Fibroblast of mammary gland (primary cell): ENCODE measurements around the gene TRMT2A.

ENCODE experiments used
- DNase-seq: peaks from one replicate; pipeline ENCODE4 v3.0.0-alpha.2; 2010; ENCODE audit warnings: low read depth
- H3K4me3 ChIP-seq: 2 replicates; pipeline ENCODE4 v1.5.1; 2011; ENCODE audit warnings: low read depth, mild to moderate bottlenecking, low read length, moderate library complexity; ENCODE audit not compliant: control insufficient read depth
- TF ChIP-seq, protein P1 (sequence below): conservative IDR thresholded peaks from 2 replicates; pipeline ENCODE4 v1.5.1; 2011; ENCODE audit warnings: low read depth, low read length, inconsistent platforms; ENCODE audit not compliant: control insufficient read depth, insufficient read depth

TRMT2A gene

DNA sequence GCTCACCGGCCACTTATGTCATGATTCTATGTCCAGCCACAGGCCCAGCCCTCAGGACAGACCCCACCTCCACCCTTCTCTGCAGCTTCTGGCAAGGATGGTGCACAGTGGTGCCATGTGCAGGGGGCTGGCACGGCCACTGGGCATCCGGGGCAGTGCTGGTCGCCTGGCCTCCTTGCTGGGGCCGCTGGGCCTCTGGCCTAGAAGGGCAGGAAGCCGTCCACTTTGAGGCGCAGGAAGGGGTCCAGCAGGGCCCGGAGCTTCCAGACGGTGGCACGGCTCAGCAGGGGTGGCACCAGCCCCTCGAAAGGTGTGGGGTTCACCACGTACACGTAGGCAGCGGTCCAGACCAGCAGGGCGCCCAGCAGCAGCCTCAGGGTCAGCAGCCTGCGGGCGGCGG lies 31.4 kb upstream of the TRMT2A start:
- H3K4me3 ChIP-seq: no peak overlapping the region
- no peak for DNase-seq
- TF ChIP-seq, protein P1, sequence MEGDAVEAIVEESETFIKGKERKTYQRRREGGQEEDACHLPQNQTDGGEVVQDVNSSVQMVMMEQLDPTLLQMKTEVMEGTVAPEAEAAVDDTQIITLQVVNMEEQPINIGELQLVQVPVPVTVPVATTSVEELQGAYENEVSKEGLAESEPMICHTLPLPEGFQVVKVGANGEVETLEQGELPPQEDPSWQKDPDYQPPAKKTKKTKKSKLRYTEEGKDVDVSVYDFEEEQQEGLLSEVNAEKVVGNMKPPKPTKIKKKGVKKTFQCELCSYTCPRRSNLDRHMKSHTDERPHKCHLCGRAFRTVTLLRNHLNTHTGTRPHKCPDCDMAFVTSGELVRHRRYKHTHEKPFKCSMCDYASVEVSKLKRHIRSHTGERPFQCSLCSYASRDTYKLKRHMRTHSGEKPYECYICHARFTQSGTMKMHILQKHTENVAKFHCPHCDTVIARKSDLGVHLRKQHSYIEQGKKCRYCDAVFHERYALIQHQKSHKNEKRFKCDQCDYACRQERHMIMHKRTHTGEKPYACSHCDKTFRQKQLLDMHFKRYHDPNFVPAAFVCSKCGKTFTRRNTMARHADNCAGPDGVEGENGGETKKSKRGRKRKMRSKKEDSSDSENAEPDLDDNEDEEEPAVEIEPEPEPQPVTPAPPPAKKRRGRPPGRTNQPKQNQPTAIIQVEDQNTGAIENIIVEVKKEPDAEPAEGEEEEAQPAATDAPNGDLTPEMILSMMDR: no peak

DNA sequence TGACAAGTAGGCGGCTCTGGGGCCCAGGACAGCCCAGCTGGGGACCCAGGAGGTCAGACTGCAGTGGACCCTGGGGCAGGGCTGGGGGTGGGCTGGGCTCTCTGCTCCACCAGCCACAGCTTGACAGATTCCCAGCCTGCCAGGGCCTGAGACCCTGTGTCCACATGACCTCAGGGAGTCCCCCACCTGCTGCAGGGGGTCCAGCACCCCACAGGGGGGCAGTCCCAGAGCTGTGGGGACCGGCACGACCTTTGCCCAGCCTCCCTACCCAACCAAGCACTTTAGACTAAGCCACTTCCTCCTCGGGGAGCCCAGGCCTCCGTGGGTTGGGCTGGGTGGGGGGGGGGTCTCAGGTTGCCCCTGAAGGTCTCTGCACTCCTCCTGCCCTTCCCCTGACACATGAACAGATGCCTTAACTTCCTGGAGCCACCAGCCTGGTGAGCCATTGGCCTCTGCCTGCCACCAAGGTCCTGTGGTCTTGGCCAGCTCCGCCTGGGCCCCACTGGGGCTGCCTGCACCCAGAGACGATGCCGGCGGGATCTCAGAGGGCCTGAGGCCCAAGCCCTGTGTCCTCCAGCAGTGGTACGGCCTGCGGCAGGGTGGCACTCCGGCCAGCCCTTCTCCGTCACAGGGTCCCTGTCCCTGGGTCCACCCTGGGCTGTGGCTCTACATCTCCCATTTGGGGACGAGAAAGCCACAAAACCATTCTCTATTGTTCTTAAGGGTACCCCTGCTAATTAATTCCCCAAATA lies 30.4 kb upstream of the TRMT2A start:
- no peak overlapping the region for H3K4me3 ChIP-seq
- no peak for DNase-seq
- TF ChIP-seq, protein P1: no peak

DNA sequence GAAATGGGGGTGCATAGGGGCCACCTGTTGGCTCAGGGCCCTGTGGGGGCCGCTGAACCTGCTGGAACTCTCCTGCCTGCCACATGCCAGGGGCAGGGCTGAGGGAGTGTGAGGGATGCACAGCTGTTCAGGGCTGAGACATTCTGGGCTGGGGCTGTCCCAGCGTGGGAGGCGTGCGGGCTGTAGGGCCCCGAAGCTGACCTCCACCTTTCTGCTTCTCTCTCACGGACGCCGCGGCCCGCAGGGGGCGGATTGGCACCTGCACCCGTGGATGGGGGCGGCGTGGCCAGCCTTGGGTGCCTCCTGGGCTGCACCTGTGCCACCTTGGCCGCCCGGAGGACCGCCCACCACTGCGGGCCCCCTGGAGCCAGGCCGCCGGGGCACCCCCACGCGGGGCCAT lies 29.8 kb upstream of the TRMT2A start:
- DNase-seq: no peak
- TF ChIP-seq, protein P1: no peak
- no peak overlapping the region for H3K4me3 ChIP-seq

GRCh38 chr22:20145832-20146223 lies 28.8 kb upstream of the TRMT2A start:
- no peak overlapping the region for H3K4me3 ChIP-seq
- no peak for DNase-seq
- TF ChIP-seq, protein P1: no peak

DNA sequence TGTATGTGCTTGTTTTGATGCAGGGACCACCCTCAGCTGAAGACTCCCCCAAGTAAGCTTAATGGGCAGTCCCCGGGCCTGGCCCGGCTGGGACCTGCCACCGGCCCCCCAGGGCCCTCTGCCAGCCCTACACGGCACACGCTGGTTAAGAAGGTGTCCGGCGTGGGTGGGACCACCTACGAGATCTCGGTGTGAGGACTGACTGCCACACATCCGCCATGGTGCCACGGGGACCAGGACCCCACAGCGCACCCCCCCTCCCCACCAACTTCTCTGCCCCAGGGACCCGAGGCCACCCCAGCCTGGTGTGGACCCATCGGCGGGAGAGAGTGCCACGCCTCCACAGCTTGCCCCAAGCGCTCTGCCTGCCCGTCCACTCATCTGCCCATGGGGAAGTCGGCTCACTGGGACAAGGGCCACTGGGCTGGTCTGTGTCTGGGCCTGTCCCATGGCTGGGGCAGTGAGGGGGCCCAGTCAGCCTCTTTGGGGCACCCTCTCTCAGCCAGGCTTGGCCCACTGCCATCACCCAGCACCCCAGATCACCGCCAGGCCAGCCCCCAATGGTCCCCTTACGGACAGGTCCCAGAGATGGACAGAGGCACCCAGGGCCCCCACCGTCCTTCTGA lies 28.3 kb upstream of the TRMT2A start:
- TF ChIP-seq, protein P1: no peak
- DNase-seq: no peak

DNA sequence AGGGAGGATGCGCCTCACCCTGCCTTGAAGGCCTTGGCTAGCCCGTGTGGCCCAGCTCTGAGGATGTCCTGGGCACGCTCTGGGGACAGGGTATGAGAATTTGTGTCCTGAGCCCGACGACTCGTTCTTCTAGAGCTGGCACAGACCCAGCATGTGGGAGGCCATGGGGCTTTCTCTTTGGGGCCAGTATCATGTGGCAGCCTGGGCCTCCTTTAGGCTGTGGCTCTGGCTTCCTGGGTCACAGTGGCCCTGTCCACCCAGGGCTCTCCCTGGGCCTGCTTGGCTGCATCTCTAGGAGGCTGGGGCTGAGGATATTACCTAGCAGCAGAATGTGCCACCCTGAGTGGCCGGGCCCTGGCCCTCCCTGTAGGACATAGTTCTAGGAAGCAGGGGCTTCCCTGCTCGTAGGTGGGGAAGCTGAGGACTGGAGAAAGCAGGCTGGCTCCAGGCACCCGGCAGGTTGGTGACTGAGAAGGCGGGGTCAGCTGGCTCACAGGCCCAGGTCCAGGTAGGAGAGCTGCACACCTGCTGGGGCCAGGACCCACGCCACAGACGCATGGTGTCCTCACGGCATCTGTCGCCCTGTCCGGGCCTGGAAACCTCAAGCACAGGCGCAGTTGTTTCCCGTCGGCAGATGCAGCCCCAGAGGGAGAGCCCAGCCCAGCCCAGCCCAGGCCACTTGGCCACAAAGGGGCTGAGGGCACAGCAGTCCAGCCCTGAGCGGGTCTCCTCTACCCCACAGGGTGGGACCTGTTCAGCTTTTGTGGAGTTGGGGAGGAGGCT lies 27.0 kb upstream of the TRMT2A start:
- H3K4me3 ChIP-seq: no peak overlapping the region
- DNase-seq: no peak
- TF ChIP-seq, protein P1: no peak

More for the DNA sequence above, 28.3 kb upstream of the TRMT2A start:
- H3K4me3 ChIP-seq: no peak overlapping the region
